D721Med (cell line): ENCODE measurements around the gene CCDC149.

ENCODE experiments used
- DNase-seq: peaks from one replicate; pipeline ENCODE4 v3.0.0; 2011; ENCODE audit warnings: low spot score; ENCODE audit not compliant: insufficient read length
- FAIRE-seq: peaks from 2 replicates; lab custom pipeline; 2011; peaks lifted over from hg19 to GRCh38; lab: Jason Lieb, UNC
- TF ChIP-seq, protein P1 (sequence below): IDR thresholded peaks from 2 replicates; pipeline ENCODE4 v1.5.1; 2012; ENCODE audit warnings: mild to moderate bottlenecking, control low read depth; ENCODE audit not compliant: insufficient read depth; ENCODE audit errors: missing control alignments

Gene CCDC149

DNA sequence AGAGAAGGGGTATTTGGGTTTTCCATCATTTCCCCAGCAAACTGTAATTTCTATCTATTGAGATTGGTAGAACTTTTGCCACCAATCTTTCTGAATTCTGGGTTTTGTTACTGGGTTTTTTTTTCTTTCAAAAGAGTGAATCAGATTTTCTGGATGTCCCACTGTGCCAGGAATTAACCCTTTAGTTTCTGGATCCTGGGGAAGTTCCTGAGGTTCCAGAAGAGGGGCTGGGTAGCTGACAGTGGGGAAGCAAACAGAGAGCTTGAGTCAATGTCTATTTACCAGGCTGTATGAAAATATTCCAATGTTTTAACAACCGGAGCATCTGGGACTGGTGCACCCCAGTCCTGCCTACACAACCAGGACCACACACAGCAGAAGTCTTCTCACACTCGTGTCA, 143.3 kb downstream of the CCDC149 start:
- FAIRE-seq (no peak), DNase-seq (no peak)
- TF ChIP-seq, protein P1, sequence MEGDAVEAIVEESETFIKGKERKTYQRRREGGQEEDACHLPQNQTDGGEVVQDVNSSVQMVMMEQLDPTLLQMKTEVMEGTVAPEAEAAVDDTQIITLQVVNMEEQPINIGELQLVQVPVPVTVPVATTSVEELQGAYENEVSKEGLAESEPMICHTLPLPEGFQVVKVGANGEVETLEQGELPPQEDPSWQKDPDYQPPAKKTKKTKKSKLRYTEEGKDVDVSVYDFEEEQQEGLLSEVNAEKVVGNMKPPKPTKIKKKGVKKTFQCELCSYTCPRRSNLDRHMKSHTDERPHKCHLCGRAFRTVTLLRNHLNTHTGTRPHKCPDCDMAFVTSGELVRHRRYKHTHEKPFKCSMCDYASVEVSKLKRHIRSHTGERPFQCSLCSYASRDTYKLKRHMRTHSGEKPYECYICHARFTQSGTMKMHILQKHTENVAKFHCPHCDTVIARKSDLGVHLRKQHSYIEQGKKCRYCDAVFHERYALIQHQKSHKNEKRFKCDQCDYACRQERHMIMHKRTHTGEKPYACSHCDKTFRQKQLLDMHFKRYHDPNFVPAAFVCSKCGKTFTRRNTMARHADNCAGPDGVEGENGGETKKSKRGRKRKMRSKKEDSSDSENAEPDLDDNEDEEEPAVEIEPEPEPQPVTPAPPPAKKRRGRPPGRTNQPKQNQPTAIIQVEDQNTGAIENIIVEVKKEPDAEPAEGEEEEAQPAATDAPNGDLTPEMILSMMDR: no peak

DNA sequence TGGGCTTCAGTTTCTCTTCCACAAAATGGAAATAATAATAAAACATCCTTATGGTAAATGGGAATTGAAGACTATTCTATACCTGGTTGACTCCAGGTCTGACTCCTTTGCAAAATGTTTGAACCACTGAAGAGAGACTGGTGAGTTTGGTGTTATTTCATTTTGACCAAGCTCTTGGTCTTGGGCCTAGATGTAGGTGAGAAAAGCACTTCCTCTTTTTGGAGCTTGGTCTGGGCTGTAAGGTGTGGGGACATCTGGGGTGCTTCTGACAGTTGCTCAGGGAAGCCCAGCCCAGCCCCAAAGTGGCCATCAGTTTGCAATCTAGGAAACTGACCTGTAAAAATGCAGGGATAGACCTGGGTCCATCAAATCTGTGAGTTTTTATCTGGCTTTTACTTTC, 144.2 kb downstream of the CCDC149 start:
- TF ChIP-seq, protein P1: no peak
- DNase-seq (no peak), FAIRE-seq (no peak)

DNA sequence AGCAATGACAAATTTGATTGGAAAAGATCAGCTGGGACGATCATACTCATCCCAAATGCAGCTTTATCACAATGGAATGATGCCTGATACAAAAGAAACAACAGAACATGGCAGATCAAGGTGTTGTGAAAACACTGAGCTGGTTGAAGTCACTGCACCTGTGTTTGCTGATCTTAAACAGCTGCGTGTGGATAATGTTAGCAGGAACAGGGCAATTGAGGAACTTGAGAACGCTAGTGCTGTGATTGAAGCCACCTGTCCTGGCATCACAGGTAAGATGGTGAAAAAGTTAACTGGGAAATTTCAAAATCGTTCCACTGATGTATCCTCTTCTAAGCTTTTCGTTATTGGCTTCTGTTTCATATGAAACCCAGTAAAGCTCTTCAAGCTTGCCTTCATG, 144.8 kb downstream of the CCDC149 start:
- FAIRE-seq: no peak
- DNase-seq: no peak
- TF ChIP-seq, protein P1: no peak

GRCh38 chr4:24765376-24765988, 147.4 kb downstream of the CCDC149 start:
- no peak for DNase-seq
- TF ChIP-seq, protein P1: no peak
- FAIRE-seq: no peak

- no peak for DNase-seq
- TF ChIP-seq, protein P1: no peak
- FAIRE-seq: no peak
Observed at GRCh38 chr4:24764345-24764744, 148.5 kb downstream of the CCDC149 start.

- no peak for FAIRE-seq
- TF ChIP-seq, protein P1: no peak
- no peak for DNase-seq
Observed at GRCh38 chr4:24763631-24764297, 149.1 kb downstream of the CCDC149 start.
